CD1c-positive myeloid dendritic cell (primary cell): ENCODE results near the gene ZNF277.

ENCODE experiments used
- DNase-seq: peaks from one replicate; pipeline ENCODE4 v3.0.0-alpha.2; 2016; ENCODE audit errors: extremely low spot score

Gene ZNF277

DNA sequence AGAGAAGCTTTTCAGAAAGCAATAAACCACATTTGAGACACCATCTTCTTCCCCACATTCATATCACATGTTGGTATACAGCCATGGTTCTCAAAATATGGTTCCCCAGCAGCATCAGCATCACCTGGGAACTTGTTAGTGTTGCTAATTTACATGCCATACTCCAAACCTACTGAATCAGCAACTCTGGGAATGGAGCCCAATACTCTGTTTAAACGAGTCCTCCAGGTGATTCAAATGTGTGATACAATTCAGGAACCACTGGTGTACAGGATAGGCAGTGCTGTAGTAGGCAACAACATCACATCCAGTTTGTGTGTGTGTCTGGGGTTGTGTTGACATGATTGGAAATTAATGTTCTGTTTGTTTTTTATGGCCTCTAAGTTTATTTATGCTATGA, 47.7 kb downstream of the ZNF277 start:
- DNase-seq = no peak

DNA sequence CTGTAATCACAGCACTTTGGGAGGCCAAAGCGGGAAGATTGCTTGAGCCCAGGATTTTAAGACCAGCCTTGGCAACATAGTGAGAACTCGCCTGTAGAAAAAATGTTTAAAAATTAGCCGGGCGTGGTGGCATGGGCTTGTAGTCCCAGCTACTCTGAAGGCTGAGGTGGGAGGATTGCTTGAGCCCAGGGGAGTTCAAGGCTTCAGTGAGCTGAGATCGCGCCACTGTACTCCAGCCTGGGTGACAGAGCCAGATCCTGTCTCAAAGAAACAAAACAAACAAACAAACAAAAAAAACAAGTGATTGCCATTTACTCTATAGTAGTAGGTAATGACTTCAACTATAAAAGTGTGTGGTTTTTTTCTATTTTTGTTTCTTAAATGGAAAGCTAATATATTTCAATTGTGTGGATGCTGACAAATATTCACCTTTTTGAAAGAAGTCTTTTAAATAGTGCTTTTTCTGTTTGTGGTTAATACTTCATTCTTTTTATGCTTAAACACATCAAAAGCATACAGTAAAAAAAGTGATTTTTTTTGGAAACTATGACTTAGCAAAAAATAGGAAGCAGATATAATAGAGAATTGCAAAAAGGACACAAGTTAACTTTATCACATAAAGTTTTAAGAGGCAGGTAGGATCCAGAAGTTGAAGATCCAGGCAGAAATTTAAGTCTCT, 48.4 kb downstream of the ZNF277 start:
- DNase-seq = no peak

DNA sequence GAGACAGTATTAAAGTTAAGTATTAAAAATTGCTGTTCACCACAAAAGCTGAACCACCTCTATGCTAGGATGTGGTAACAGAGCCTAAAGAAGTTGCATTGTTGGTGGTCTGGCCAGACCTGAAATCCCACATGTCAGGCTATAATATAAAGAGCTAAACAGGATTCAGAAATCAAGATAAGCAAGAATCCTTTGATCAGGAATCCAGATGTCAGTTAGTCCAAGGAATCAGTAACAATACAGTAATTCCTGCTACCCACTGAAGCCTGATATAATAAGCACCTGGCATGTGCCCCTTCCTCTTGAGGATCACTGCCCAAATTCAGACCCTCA, 48.9 kb downstream of the ZNF277 start:
- no peak for DNase-seq

DNA sequence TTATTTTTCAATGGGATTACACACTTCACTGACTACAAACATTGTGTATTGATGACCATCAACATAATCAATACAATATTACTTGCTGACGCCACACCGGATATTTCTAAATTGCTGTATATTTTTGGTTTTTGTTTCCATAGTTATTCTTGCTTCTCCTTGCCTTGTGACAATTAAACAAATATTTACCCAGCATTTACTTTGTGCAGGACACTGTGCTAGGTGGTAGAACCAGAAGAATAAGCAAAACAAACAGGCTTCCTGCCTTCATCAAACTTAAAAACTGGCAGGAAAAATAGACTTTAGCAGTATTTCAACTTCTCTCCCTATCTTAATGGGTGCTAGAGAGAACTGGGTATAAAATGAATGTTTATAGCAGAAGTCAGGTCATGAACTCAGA, 50.6 kb downstream of the ZNF277 start:
- DNase-seq = no peak

DNA sequence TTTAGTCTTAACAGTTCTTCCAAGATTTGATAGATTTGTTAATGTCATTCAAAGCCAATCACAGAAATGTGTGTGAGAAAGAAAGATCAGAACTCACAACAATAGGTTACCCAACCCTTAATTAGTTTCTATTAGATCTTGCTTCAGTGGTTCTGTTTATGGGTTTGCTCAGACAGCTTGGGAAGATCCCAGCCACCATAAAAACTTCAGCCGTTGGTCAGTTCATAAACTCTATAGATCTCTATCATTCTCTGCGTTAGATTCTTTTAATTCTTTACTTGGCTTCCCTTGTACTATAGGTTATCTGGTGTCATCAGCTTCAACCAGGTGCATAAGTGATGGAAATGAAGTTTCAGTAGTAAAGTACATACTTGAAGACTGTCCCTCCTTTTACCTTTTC, 54.4 kb downstream of the ZNF277 start:
- no peak for DNase-seq

DNA sequence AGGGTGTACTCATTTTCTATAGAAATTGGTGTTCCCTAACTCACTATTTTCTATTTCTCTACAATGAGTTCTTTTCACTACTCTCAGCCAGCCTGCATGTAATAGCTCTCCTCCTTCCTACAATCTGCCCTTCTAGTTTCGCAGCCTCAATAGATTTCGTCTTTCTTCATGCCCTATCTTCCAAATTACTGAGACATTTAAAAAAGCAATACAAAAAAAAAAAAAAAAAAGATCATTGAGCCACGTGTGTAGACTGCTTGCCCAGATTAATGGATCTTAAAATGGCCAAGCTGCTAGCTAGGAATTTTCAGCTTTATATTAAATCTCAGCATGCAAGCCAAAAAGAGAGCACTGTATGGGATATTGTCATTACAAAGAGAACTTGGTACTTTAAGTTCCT, 55.5 kb downstream of the ZNF277 start:
- DNase-seq = no peak

DNA sequence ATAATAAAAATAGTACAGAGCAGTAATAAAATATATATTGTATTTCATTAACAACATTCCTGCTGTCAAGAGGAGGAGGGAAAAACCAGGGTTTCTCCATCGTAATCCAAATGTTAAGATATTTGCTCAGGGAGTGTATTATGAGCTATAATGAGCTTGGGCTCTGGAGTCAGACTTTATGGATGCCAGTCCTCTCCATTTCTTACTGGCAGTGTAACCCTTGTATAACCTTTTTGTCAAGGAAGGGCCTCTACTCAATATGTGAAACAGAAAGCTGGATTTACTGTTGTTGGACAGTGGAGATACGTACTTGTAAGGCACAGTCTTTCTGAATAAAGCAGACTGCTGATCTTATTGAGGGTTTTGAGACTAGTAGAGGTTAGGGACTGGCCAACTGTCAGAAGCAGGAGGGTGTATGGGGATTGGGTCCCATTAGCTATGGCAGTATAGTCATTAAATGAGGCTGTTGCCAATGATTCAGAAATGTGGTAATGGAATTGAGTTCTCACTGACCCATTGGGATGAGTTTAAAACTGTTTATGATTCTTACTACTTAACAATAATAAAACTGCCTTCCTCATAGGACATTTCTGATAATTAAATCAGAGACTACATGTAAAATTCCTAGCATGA, 56.5 kb downstream of the ZNF277 start:
- no peak for DNase-seq

DNA sequence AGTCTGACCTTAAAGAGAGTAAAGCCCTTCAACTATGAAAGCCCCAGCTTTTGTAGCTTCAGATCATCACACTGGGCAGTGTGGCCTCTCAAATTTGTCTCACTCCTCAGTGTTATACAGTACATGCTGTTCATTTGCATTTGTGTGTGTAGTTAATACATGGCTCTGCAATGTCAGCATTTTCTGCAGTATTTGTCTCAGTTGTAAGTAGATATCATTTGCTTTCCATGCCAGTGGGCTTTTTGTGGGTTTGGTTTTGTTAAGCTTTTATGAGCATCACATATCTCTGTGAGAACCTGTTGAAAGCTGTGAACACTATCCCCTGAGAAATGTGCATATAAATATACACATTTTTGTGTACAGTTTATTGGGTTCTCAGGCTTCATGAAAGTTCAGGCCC, 57.0 kb downstream of the ZNF277 start:
- no peak for DNase-seq

DNA sequence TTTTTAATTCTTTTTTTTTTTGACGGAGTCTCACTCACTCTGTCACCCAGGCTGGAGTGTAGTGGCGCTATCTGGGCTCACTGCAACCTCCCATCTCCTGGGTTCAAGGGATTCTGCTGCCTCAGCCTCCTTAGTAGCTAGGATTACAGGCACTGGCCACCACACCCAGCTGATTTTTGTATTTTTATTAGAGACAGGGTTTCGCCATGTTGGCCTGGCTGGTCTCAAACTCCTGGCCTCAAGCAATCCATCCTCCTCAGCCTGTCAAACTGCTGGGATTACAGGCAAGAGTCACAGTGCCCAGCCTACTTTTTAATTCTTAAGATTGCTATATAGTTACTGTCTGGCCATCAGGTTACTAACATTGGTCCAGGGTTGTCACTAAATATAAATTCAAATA, 59.6 kb downstream of the ZNF277 start:
- DNase-seq = no peak

DNA sequence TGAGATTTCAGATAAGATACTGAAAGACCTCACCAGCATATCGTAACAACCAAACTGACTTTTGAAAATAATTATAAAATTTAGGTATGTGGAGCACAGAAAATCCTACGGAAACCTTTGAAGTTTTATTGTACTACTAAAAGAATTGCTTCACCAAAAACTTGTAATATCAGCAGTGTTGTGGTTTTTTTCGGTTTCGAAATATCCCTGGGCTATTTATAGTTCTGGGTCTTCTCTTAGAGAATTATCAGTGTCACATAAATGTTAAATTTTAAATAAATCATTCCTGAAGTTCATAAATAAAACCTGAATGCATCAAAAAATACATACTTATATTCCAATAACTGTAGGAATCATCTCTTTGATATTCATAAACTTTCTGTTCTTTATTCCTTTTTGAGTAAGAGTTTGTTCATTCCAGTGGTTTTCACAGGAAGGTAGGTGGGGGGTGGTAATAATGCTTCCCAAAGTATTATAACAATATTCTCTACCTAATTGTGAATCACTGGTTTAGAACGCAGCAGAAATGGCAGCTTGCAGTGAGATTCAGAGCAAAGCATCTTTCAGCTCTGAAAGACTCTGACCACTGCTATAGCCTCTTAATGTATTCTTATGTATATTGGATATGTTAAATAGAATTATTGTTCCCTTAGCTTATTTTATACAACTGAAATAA, 60.2 kb downstream of the ZNF277 start:
- DNase-seq = peak; percentile 17

DNA sequence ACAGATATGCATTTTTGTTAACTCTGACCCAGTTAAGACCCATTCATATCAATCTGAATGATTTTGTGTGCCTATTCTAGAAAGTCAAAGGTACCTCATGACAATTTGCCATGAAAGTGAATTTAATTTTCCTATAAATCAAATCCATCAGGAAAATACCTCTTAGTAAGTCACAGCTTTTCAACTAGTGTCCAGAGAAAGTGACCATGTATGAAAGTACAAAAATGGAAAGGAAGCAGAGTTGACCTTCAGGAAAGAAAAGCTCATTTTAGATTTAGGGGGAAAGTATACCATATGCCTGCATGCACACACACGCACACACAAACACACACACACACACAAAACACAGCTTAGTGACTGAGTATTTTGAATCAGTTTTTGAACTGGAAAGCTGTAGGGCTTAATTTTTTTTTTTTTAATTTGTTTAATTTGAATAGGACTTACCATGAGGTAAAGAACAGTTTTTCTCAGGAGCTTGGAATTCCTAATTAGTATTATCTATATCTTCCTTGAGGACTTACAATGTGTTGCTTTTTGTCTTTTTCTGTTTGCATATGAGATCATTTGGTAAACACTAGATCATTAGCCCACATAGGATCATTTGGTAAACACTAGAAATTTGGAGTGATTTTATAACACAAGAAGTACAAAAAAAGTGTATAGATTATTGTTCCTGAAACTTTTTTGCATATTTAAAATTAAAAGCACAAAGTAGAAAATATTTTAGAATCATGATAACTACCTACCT, 61.6 kb downstream of the ZNF277 start:
- no peak for DNase-seq

DNA sequence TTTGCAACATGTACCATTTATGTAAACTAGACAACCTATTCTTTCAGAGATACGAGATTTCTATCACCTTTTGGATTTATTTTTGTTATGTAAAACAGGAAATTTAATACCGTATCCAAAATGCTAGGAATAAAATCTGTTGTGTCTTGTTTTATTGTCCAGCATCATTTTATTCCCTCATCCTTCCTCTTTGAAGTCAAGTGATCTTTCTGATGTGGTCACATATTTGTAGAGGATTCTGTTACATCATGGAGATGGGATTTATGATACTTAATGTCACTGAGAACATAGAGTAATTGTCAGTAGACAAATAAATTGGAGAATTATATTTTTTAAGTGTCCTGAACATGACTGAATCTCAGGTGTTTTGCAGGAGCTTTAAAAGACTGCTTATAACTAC, 64.7 kb downstream of the ZNF277 start:
- no peak for DNase-seq

DNA sequence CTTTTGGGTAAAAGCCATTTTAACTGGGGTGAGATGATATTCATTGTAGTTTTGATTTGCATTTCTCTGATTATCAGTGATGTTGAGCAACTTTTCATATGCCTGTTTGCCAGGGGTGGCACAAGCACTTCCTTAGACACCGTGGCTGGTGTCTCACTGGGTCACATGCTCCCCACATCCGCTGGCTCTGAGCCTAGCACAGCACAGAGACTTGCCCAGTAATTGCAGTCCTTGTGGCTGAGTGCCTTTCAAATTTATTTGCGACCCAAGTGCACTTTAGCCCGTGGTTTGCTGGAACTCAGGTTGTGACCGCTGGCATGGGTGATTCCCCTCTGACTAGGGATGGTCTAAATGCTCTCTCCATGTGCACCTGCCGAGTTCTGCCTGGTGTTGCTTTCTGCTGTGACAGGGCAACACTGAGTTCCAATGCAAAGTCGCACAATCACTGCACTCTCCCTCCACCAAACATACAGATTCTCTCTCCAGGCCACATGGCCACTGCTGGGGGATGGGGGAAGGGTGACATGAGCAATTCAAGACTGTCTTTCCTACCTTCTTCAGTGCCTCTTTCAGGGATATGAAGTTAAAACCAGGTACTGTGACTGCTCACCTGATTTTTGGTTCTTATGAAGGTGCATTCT, 66.5 kb downstream of the ZNF277 start:
- DNase-seq = peak; percentile 17

DNA sequence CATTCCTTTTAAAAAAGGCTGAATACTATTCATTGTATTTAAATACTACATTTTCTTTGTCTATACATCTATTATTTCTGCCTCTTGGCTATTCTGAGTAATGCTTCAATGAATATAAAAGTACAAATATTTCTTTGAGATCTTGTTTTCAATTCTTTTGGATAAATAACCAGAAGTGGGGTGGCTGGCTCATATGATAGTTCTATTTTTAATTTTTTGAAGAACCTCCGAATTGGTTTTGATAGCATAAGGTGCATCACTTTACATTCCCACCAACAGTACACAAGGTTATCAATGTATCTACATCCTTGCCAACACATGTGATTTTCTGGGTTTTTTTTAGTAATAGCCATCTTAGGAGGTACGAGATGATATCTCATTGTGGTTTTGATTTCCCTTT, 72.5 kb downstream of the ZNF277 start:
- no peak for DNase-seq

DNA sequence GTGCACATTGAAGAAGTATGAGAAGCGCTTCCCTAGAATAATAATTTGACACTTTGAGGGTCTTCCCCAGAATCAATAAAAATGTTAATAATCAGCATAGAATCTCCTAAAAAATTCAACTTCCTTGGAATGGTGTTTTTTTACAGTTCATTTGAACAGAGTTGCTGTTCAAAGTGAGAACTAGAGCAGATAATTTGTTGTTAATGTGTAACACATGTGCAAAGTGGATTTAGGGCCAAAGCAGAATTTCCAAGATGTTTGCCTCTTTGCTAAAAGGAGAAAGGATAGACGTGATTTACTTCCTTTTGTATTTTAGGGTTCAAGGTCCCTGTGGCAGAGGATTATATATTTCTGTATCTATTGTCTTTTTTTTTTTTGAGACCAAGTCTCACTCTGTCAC, 73.8 kb downstream of the ZNF277 start:
- DNase-seq = no peak

DNA sequence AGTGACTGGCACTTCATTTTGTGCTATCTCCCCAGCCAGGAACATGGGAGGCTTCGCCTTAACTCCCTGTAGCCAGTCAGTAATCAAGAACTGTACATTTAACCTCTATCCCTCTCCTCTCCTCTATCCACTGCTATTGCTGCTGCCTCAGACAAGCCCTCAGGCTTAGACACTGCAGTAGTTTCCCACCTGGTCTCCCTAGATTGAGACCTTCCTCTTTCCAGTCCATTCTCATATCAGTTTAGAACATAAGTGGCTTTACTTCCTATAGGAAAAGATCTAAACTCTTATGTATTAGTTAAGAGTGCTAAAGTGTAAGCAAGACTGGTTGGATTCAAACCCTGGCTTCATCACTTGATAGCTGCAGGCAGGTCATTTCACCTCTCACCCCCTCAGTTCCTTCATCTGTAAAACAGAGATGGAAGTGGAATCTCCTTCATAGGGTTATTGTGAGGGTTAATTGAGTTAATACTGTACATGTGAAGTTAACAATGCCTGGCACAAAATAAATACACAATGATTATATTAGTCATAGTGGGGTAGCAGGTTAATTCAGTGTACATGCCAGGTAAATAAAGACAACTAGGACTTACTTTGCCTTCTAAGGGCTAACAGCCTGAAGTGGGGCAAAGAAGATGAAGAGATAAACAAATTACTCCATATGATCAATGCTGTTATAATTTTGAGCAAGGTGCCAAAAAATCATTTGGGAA, 76.1 kb downstream of the ZNF277 start:
- DNase-seq = no peak

DNA sequence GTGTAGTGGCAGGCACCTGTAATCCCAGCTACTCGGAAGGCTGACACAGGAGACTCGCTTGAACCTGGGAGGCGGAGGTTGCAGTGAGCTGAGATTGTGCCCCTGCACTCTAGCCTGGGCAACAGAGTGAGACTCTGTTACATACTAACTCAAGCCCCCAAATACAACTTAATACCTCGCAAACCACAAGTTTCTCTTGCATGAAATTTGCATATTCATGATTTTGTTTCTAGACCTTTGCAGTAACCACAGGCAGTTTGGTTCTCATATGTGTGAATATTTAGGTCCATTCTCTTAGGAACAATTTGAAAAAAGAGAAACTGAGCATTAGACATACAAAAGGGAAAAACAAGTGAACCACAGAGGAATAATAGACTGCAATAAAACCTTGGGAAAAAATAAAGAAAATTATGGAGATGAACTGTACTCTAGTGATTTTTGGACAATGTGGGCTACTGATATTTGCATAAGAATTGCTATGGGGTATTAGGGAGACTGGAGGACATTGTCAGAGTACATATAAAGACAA, 77.0 kb downstream of the ZNF277 start:
- DNase-seq = no peak

DNA sequence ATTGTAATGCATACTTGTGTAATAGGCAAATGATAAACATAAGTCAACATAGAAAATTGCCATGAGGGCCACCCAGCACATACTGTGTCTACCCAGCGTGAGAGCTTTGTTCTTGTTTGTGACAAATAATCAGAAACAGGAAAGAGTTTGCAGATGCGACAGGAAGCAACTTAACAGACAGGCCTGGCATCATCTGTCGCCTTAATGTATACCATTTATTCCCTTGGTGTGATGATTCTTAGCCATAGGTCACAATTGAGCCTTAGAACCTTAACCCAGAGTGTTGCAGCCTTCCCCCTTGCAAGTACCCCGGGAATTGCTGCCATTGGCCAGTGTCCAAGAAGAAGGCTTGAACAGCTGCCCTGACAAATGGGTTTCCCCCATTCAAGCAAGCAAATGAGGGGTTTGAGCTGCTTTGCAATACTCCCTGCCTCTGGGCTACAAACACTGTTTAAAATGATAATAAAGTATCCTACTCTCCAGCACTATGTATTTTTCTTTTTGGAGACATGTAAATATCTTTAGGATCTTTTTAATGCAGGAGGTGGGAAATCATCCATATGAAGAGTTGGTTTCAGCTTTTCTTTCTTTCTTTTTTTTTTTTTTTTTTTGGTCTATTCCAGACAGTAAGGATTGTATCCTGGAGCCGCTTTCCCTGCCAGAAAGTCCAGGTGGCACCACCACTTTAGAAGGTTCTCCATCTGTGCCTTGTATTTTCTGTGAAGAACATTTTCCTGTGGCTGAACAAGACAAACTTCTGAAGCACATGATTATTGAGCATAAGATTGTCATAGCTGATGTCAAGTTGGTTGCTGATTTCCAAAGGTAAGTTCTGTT, 80.0 kb downstream of the ZNF277 start:
- no peak for DNase-seq

DNA sequence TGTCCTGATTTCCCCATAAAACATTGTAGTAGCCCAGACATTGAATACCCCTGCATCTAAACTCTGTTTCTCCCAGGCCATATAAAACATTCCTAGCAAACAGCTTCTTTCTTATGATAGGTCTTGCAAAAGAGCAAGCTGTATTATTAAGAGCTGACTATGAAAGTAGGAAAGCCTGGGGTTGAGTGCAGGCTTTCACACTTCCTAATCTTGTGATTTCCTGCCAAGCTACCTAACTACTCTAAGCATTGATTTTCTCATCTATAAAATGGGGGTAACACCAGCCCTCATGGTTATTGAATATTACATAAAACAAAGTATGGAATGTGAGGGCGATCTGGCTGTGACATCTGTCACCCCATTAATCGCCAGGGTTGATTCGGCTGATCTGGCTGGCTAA, 81.8 kb downstream of the ZNF277 start:
- no peak for DNase-seq

DNA sequence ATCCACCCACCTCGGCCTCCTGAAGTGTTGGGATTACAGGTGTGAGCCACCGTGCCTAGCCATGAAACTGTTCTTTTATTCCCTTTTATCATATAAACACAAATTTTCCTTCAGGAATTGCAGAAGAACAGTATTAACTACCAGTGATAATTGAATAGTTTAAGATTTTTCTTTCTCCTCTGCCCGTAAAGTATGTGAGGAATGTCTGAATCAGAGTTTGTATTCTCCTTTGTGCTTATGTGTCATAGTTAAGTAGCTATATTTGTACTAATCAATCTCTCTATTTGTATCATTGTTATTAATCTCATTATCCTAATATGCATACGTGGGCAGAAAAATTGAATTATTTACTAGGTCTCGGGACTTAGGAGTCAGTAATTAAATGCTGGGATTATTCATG, 83.6 kb downstream of the ZNF277 start:
- no peak for DNase-seq

DNA sequence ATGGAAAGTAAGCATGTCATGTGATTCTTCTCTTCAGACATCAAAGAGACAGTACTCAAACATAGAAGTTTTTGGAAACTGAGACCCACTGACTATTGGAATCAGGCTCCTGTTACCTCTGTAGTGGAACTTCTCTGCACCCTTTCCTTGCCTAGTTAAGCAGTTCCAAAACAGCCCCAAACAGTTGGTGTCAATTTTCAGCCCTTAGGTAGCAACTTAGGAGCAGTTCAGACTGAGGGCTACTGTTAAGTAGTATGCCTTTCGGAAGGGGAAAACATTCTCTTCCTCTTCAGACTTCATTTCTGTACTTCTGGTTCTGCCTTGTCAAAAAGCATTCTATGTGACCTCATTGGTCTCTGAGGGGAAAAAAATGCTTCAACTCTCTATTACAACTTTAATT, 85.7 kb downstream of the ZNF277 start:
- no peak for DNase-seq
